ENCODE measurements around the gene NMS.

Gene NMS

GRCh38 chr2:100513650-100514049 is 43.4 kb downstream of the NMS start:
- DNase-seq (ENCODE audit: low read depth) = no peak
- no peak overlapping the region for H3K4me3 ChIP-seq (ENCODE audit: control insufficient read depth, low read depth, low read length)

DNA sequence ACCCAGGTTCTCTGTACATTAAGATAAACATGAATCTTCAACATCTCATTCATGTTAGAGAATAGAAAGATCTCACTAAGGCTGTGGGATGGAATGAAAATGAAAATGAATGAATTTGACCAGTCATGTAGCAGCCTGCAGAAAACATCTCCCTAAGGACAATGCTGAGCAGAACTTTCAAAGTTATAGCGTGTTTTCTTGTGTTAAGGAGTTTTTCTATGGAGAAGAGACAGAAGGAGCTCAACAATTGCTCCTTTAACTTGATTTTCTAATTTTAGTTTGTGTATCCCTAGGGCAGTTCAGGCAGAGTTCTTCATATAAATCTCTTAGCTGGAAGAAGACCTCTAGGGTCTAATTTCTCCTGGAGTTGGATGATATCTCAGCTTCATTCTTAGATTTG is 47.3 kb downstream of the NMS start:
- TF ChIP-seq CTCF (conservative IDR thresholded peaks at IDR 0.05; ENCODE audit: control insufficient read depth, insufficient read depth, low read depth, low read length) = no peak
- no peak for DNase-seq (ENCODE audit: low read depth)
- H3K4me3 ChIP-seq (ENCODE audit: control insufficient read depth, low read depth, low read length) = no peak overlapping the region

More at GRCh38 chr2:100513650-100514049, 43.4 kb downstream of the NMS start:
- no peak for TF ChIP-seq CTCF (conservative IDR thresholded peaks at IDR 0.05; ENCODE audit: control insufficient read depth, insufficient read depth, low read depth, low read length)

DNA sequence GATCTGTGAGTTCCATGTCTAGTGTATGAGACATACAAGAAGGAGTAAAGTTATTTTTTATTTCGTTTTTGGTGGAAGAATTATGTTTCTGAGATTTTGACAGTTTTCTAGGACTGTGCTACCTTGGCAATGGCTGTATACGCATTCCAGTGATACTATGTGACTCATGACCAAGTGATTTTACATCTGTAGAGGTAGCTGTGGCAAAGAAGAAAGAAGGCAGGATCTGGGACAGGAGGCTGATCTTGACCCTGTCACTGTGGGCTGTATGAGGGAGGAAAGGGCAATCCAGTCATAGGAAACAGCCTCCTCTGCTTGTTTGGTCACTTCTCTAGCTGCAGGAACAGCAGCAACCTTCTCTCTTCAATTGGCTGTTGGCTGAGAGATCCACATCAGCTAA is 48.5 kb downstream of the NMS start:
- no peak for TF ChIP-seq CTCF (conservative IDR thresholded peaks at IDR 0.05; ENCODE audit: control insufficient read depth, insufficient read depth, low read depth, low read length)
- DNase-seq (ENCODE audit: low read depth) = no peak
- no peak overlapping the region for H3K4me3 ChIP-seq (ENCODE audit: control insufficient read depth, low read depth, low read length)

- peak; percentile 9 for DNase-seq (ENCODE audit: low read depth)
- TF ChIP-seq CTCF (conservative IDR thresholded peaks at IDR 0.05; ENCODE audit: control insufficient read depth, insufficient read depth, low read depth, low read length) = no peak
- H3K4me3 ChIP-seq (ENCODE audit: control insufficient read depth, low read depth, low read length) = no peak overlapping the region
Measured at GRCh38 chr2:100520224-100520623, 49.9 kb downstream of the NMS start.

DNA sequence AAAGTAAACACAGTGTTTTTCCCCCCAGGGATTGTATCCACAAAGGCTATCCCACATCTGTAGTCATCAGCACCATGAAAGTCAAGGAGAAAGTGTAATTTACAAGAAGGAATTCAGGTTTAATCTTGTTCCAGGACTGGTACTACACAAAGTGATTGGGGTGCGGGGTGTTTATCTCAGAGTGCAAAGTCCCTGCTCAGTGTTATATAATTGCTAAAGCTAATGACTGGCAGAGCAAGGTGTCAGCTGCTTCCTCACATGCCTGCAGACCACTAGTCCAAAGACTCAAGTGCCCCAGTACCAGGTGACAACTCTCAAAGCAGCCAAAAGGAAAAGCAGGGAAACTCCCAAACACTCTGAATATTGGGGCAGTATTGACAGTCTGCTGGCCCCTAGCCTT is 52.1 kb downstream of the NMS start:
- no peak for TF ChIP-seq CTCF (conservative IDR thresholded peaks at IDR 0.05; ENCODE audit: control insufficient read depth, insufficient read depth, low read depth, low read length)
- no peak for DNase-seq (ENCODE audit: low read depth)
- no peak overlapping the region for H3K4me3 ChIP-seq (ENCODE audit: control insufficient read depth, low read depth, low read length)

DNA sequence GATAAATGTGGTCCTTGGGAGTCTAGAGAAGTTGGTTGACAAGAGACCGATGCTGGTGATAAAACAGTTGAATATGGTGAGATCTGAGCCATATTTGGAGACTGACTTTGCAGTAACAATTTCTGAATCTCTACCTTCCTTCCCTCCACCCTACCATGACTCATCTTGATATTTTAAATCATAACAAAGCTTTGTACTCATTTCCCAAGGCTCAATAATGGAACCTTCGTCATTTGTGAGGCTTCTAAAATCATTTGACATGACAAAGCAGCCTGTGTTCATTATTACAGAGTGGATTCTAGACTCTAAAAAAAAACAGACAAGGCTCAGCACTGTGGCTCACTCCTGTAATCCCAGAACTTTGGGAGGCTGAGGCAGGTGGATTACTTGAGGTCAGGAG is 54.0 kb downstream of the NMS start:
- no peak for TF ChIP-seq CTCF (conservative IDR thresholded peaks at IDR 0.05; ENCODE audit: control insufficient read depth, insufficient read depth, low read depth, low read length)
- DNase-seq (ENCODE audit: low read depth) = peak; percentile 29
- H3K4me3 ChIP-seq (ENCODE audit: control insufficient read depth, low read depth, low read length) = no peak overlapping the region

GRCh38 chr2:100526868-100527267 is 56.6 kb downstream of the NMS start:
- no peak for TF ChIP-seq CTCF (conservative IDR thresholded peaks at IDR 0.05; ENCODE audit: control insufficient read depth, insufficient read depth, low read depth, low read length)
- no peak for DNase-seq (ENCODE audit: low read depth)
- H3K4me3 ChIP-seq (ENCODE audit: control insufficient read depth, low read depth, low read length) = no peak overlapping the region

Measured in fibroblast of mammary gland (primary cell).